ENCODE results near the gene DMRT1. TPM values are rescaled to one million over a fixed set of nuclear protein-coding genes. Genes with fewer than 3 reads are reported as not detected.

Gene DMRT1
- total and polyA plus RNA-seq, 9 of the 15 experiments (the other 6 are each of a cell fraction or from before 2014, with no cell fraction given), result not detected

DNA sequence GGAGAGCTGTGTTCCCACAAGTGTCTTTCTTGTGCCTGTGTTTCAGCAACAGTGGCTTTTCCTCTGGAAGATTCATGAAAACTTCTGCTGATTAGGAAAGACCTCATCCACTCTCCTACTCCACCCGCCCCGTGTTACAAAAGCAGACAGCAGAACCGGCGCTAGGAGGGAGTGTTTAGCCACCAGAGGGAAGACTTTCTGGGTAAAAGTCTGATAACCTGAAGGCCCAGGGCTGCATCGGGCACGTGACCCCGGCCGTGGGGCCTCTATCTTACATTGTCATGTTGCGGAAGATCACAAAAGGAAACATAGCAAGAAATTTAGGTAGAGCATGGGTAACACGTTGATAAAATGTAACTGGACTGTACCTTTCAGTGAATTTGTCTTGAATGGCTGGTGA is 176.6 kb downstream of the DMRT1 start (continued):
- no peak for TF ChIP-seq KDM4B (IDR thresholded peaks at IDR 0.05; ENCODE audit: borderline replicate concordance in 2 of 2, low read depth in 1 of 2)
- TF ChIP-seq L3MBTL2 (IDR thresholded peaks at IDR 0.05), result no peak
- no peak for TF ChIP-seq COPS2 (conservative IDR thresholded peaks at IDR 0.05)
- TF ChIP-seq ZNF589 (CRISPR knock-in tag; IDR thresholded peaks at IDR 0.05; ENCODE audit: low read depth), result no peak
- TF ChIP-seq, protein P1, sequence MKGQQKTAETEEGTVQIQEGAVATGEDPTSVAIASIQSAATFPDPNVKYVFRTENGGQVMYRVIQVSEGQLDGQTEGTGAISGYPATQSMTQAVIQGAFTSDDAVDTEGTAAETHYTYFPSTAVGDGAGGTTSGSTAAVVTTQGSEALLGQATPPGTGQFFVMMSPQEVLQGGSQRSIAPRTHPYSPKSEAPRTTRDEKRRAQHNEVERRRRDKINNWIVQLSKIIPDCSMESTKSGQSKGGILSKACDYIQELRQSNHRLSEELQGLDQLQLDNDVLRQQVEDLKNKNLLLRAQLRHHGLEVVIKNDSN (CRISPR knock-in tag; IDR thresholded peaks at IDR 0.05), result peak; percentile 64; the same call in 1 of the 2 replicates
- TF ChIP-seq ZFP1 (CRISPR knock-in tag; IDR thresholded peaks at IDR 0.05), result no peak
- TF ChIP-seq, protein P2, sequence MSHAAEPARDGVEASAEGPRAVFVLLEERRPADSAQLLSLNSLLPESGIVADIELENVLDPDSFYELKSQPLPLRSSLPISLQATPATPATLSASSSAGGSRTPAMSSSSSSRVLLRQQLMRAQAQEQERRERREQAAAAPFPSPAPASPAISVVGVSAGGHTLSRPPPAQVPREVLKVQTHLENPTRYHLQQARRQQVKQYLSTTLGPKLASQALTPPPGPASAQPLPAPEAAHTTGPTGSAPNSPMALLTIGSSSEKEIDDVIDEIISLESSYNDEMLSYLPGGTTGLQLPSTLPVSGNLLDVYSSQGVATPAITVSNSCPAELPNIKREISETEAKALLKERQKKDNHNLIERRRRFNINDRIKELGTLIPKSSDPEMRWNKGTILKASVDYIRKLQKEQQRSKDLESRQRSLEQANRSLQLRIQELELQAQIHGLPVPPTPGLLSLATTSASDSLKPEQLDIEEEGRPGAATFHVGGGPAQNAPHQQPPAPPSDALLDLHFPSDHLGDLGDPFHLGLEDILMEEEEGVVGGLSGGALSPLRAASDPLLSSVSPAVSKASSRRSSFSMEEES (CRISPR knock-in tag; IDR thresholded peaks at IDR 0.05), result peak; percentile 77
- TF ChIP-seq, protein P3, sequence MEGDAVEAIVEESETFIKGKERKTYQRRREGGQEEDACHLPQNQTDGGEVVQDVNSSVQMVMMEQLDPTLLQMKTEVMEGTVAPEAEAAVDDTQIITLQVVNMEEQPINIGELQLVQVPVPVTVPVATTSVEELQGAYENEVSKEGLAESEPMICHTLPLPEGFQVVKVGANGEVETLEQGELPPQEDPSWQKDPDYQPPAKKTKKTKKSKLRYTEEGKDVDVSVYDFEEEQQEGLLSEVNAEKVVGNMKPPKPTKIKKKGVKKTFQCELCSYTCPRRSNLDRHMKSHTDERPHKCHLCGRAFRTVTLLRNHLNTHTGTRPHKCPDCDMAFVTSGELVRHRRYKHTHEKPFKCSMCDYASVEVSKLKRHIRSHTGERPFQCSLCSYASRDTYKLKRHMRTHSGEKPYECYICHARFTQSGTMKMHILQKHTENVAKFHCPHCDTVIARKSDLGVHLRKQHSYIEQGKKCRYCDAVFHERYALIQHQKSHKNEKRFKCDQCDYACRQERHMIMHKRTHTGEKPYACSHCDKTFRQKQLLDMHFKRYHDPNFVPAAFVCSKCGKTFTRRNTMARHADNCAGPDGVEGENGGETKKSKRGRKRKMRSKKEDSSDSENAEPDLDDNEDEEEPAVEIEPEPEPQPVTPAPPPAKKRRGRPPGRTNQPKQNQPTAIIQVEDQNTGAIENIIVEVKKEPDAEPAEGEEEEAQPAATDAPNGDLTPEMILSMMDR (IDR thresholded peaks at IDR 0.05 in 2 of 3, conservative IDR thresholded peaks at IDR 0.05 in 1 of 3; ENCODE audit: insufficient read depth in 2 of 3, low read depth in 1 of 3, low read length in 3 of 3), result peak; percentile 32 to 34 (median 33); a peak in 5 of 6 replicates
- no peak for TF ChIP-seq SMC3 (conservative IDR thresholded peaks at IDR 0.05; ENCODE audit: insufficient read depth, low read depth, low read length)
- TF ChIP-seq, protein P4, sequence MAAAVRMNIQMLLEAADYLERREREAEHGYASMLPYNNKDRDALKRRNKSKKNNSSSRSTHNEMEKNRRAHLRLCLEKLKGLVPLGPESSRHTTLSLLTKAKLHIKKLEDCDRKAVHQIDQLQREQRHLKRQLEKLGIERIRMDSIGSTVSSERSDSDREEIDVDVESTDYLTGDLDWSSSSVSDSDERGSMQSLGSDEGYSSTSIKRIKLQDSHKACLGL (CRISPR knock-in tag; IDR thresholded peaks at IDR 0.05; ENCODE audit: borderline replicate concordance, poor library complexity, severe bottlenecking), result no peak
- TF ChIP-seq MCM5 (IDR thresholded peaks at IDR 0.05; ENCODE audit: low read depth), result no peak
- no peak for TF ChIP-seq ZNF224 (CRISPR knock-in tag; IDR thresholded peaks at IDR 0.05)
- TF ChIP-seq, protein P5, sequence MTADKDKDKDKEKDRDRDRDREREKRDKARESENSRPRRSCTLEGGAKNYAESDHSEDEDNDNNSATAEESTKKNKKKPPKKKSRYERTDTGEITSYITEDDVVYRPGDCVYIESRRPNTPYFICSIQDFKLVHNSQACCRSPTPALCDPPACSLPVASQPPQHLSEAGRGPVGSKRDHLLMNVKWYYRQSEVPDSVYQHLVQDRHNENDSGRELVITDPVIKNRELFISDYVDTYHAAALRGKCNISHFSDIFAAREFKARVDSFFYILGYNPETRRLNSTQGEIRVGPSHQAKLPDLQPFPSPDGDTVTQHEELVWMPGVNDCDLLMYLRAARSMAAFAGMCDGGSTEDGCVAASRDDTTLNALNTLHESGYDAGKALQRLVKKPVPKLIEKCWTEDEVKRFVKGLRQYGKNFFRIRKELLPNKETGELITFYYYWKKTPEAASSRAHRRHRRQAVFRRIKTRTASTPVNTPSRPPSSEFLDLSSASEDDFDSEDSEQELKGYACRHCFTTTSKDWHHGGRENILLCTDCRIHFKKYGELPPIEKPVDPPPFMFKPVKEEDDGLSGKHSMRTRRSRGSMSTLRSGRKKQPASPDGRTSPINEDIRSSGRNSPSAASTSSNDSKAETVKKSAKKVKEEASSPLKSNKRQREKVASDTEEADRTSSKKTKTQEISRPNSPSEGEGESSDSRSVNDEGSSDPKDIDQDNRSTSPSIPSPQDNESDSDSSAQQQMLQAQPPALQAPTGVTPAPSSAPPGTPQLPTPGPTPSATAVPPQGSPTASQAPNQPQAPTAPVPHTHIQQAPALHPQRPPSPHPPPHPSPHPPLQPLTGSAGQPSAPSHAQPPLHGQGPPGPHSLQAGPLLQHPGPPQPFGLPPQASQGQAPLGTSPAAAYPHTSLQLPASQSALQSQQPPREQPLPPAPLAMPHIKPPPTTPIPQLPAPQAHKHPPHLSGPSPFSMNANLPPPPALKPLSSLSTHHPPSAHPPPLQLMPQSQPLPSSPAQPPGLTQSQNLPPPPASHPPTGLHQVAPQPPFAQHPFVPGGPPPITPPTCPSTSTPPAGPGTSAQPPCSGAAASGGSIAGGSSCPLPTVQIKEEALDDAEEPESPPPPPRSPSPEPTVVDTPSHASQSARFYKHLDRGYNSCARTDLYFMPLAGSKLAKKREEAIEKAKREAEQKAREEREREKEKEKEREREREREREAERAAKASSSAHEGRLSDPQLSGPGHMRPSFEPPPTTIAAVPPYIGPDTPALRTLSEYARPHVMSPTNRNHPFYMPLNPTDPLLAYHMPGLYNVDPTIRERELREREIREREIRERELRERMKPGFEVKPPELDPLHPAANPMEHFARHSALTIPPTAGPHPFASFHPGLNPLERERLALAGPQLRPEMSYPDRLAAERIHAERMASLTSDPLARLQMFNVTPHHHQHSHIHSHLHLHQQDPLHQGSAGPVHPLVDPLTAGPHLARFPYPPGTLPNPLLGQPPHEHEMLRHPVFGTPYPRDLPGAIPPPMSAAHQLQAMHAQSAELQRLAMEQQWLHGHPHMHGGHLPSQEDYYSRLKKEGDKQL (CRISPR knock-in tag; IDR thresholded peaks at IDR 0.05; ENCODE audit: borderline replicate concordance), result no peak
- no peak for TF ChIP-seq ZFP30 (CRISPR knock-in tag; IDR thresholded peaks at IDR 0.05; ENCODE audit: borderline replicate concordance)
- TF ChIP-seq ARNT (IDR thresholded peaks at IDR 0.05), result no peak
- no peak for TF ChIP-seq RHOXF2B (CRISPR knock-in tag; conservative IDR thresholded peaks at IDR 0.05)

Measured in K562 (cell line).